Measurements from ENCODE around the gene GAS2L2. TPM values are rescaled to one million over a fixed set of nuclear protein-coding genes. Genes with fewer than 3 reads are reported as not detected.

The GAS2L2 gene
- total and polyA plus RNA-seq, 10 donors = 0.02 to 0.03 (median 0.02) TPM; not detected in 7

DNA sequence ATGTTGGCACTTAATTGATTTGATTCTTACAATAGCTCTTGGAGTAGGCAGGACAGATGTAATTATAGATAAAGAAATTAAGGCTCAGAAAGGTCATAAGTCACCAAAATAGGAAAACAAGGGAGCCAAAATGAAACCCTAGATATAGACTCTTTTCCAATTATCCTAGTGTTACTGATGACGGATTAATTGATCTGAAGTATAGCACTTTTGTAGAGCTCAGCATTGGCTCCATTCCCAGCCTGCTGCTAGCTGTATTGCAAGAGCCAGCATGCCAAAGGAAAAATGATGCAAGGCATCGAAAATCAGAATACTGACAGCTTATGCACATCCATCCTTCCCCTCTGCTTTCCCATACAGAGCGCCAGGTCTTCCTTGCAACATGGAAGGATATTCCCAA, 43.2 kb downstream of the GAS2L2 start:
- no peaks in the 10 kb centered on the region for H3K27me3 ChIP-seq (replicated peaks in 1 of 7)
- WGBS, 5 donors = 79 to 93% (median 85%) methylated on average over 3 of the region's 3 CpGs
- H3K9me3 ChIP-seq = no peaks in the 10 kb centered on the region
- H3K36me3 ChIP-seq = peaks cover 0 to 70% (median 38%) of the 10 kb centered on the region in 6 donors
- TF ChIP-seq POLR2AphosphoS5 (IDR thresholded peaks at IDR 0.05) (no peak), POLR2A (IDR thresholded peaks at IDR 0.05) (no peak), CTCF (IDR thresholded peaks at IDR 0.05 in 8 of 11, conservative IDR thresholded peaks at IDR 0.05 in 3 of 11) (no peak)
- intact Hi-C loops (cut with DNase I; ENCODE audit: low total_unique reads) = no loop called here
- H3K4me1 ChIP-seq = peaks cover 4 to 56% (median 34%) of the 10 kb centered on the region in 6 donors
- no peak overlapping the region for H3K4me3 ChIP-seq
- DNase-seq = no peak
- no peak overlapping the region for H3K27ac ChIP-seq

DNA sequence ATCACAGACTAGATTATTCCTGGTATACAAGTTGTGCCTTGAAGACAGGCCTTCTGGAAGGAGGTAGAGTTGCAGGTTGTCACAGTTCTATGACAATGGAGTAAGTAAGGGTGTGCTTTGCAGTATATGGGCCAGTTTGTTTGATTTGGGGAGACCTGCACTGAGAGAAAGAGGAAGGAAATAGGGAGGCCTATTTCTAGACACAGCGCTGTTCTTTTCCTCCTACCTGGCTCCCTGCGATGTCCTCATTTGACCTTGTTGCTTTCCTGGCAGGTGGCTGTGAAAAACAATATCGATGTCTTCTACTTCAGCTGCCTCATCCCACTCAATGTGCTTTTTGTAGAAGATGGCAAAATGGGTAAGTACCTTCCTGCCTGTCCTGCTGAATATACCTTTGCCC, 44.1 kb downstream of the GAS2L2 start:
- DNase-seq = no peak
- Histone ChIP-seq H3K27ac (no peak overlapping the region), H3K4me1 (peaks cover 4 to 50% (median 32%) of the 10 kb centered on the region in 6 donors), H3K9me3 (no peaks in the 10 kb centered on the region), H3K27me3 (replicated peaks in 1 of 7) (no peaks in the 10 kb centered on the region), H3K4me3 (no peak overlapping the region), H3K36me3 (peaks cover 0 to 61% (median 34%) of the 10 kb centered on the region in 6 donors)
- intact Hi-C loops (cut with DNase I; ENCODE audit: low total_unique reads) = no loop called here
- WGBS, 5 donors = 17 to 50% (median 20%) methylated on average over 3 of the region's 3 CpGs
- TF ChIP-seq POLR2AphosphoS5 (IDR thresholded peaks at IDR 0.05) = no peak
- no peak for TF ChIP-seq CTCF (IDR thresholded peaks at IDR 0.05 in 8 of 11, conservative IDR thresholded peaks at IDR 0.05 in 3 of 11)
- no peak for TF ChIP-seq POLR2A (IDR thresholded peaks at IDR 0.05)

DNA sequence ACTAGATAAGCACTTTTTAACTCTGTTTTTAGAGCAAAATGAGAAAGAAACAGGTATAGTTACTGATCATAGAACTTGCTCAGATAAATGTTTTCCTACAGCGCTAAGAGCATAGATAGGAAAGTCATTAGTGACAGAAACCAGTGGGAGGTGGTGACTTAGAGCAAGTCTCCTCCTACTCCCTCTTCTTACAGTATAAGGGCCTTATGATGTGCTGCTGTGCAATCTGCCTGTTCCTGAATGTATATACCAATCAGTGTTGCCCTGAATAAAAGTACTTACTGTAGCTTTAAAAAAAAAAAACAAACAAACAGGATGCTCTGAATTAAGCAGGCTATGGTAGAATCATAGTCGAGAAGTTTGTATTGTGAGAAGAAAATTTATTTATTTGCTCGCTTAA, 44.9 kb downstream of the GAS2L2 start:
- intact Hi-C loops (cut with DNase I; ENCODE audit: low total_unique reads) = no loop called here
- no peak for DNase-seq
- Histone ChIP-seq H3K36me3 (peaks cover 0 to 56% (median 30%) of the 10 kb centered on the region in 6 donors), H3K27ac (no peak overlapping the region), H3K4me3 (no peak overlapping the region), H3K27me3 (replicated peaks in 1 of 7) (no peaks in the 10 kb centered on the region), H3K4me1 (peaks cover 4 to 42% (median 28%) of the 10 kb centered on the region in 6 donors), H3K9me3 (no peaks in the 10 kb centered on the region)
- TF ChIP-seq POLR2AphosphoS5 (IDR thresholded peaks at IDR 0.05) = no peak
- TF ChIP-seq CTCF (IDR thresholded peaks at IDR 0.05 in 8 of 11, conservative IDR thresholded peaks at IDR 0.05 in 3 of 11) = no peak
- WGBS, 5 donors = 70 to 81% (median 72%) methylated on average over 3 of the region's 3 CpGs

GRCh38 chr17:35705705-35706104, 47.3 kb downstream of the GAS2L2 start:
- no peak for TF ChIP-seq POLR2A (IDR thresholded peaks at IDR 0.05)
- no peak for TF ChIP-seq CTCF (IDR thresholded peaks at IDR 0.05 in 8 of 11, conservative IDR thresholded peaks at IDR 0.05 in 3 of 11)
- no peak for TF ChIP-seq POLR2AphosphoS5 (IDR thresholded peaks at IDR 0.05)
- H3K27me3 ChIP-seq (replicated peaks in 1 of 7) = no peaks in the 10 kb centered on the region
- WGBS, 5 donors = 69 to 93% (median 81%) methylated on average over 5 of the region's 5 CpGs
- H3K4me3 ChIP-seq = no peak overlapping the region
- H3K4me1 ChIP-seq = peaks cover 0 to 30% (median 19%) of the 10 kb centered on the region in 6 donors
- H3K36me3 ChIP-seq = peaks cover 0 to 56% (median 16%) of the 10 kb centered on the region in 6 donors
- H3K27ac ChIP-seq = no peak overlapping the region
- no peaks in the 10 kb centered on the region for H3K9me3 ChIP-seq
- intact Hi-C loops (cut with DNase I; ENCODE audit: low total_unique reads) = no loop called here
- DNase-seq = no peak
